K562 (cell line): ENCODE measurements around the gene ITGAD. TPM values are rescaled to one million over a fixed set of nuclear protein-coding genes. Genes with fewer than 3 reads are reported as not detected.

Source experiments
- CBX3 ChIP-seq, 2 experiments: IDR thresholded peaks; 1 replicate in 1 of 2; 2 replicates in 1 of 2; pipeline ENCODE4 v1.6.1; 2012; ENCODE audit warnings: inconsistent platforms in 2 of 2, low read length in 2 of 2, borderline replicate concordance in 1 of 2, control low read depth in 1 of 2
- GTF2E2 ChIP-seq: fragments of 200-800 bp; sonication (Bioruptor generic); IDR thresholded peaks from 2 replicates; pipeline ENCODE4 v1.6.1; 2016; ENCODE audit warnings: missing genetic modification characterization, missing compliant biosample characterization
- HDAC6 ChIP-seq: IDR thresholded peaks from 2 replicates; pipeline ENCODE4 v1.6.1; 2012; ENCODE audit warnings: low read depth, mild to moderate bottlenecking, control low read depth, inconsistent platforms, low read length, moderate library complexity
- MBD2 ChIP-seq: sonication (generic); IDR thresholded peaks from 2 replicates; pipeline ENCODE4 v1.6.1; 2016; ENCODE audit warnings: low read depth, borderline replicate concordance
- MEIS2 ChIP-seq: fragments of 450-650 bp; IDR thresholded peaks from 2 replicates; pipeline ENCODE4 v1.6.1; 2014; ENCODE audit warnings: mild to moderate bottlenecking; ENCODE audit not compliant: partially characterized antibody
- PATZ1 ChIP-seq: fragments of 250-450 bp; sonication (Bioruptor Pico); IDR thresholded peaks from 2 replicates; pipeline ENCODE4 v1.5.0; 2020; ENCODE audit warnings: mild to moderate bottlenecking, borderline replicate concordance
- RUNX1 ChIP-seq: sonication (generic); IDR thresholded peaks from 2 replicates; pipeline ENCODE4 v1.6.1; 2016; ENCODE audit warnings: antibody characterized with exemption, low read depth
- SMARCA5 ChIP-seq: fragments of 450-650 bp; IDR thresholded peaks from 2 replicates; pipeline ENCODE4 v1.6.1; 2016
- SREBF2 ChIP-seq: sonication (generic); formaldehyde crosslinking; IDR thresholded peaks from 2 replicates; pipeline ENCODE4 v1.4.0; 2020; ENCODE audit warnings: mild to moderate bottlenecking, missing genetic modification reagents
- SRSF3 ChIP-seq: fragments of 200-400 bp; formaldehyde crosslinking; IDR thresholded peaks from 2 replicates; pipeline ENCODE4 v1.6.1; 2016; ENCODE audit warnings: mild to moderate bottlenecking, low read length, moderate library complexity; ENCODE audit not compliant: insufficient read depth
- STAT6 ChIP-seq: sonication (generic); formaldehyde crosslinking; IDR thresholded peaks from 2 replicates; pipeline ENCODE4 v1.8.1; 2023; ENCODE audit warnings: mild to moderate bottlenecking, missing genetic modification reagents
- XRCC3 ChIP-seq: fragments of 450-650 bp; IDR thresholded peaks from 2 replicates; pipeline ENCODE4 v1.6.1; 2017; ENCODE audit warnings: mild to moderate bottlenecking, moderate library complexity
- ZBTB2 ChIP-seq: fragments of 450-650 bp; IDR thresholded peaks from 2 replicates; pipeline ENCODE4 v1.6.1; 2016; ENCODE audit warnings: antibody characterized with exemption
- ZC3H11A ChIP-seq: IDR thresholded peaks from 2 replicates; pipeline ENCODE4 v1.6.1; 2012; ENCODE audit warnings: low read depth, low read length, improper control_type of control experiment
- ZNF232 ChIP-seq: sonication (generic); formaldehyde crosslinking; IDR thresholded peaks from 2 replicates; pipeline ENCODE4 v1.8.0; 2022; ENCODE audit warnings: mild to moderate bottlenecking, missing genetic modification reagents
- polyA plus RNA-seq, 8 experiments: library from polyadenylated mRNA; depleted of rRNA in 4 of 8; stranded (reverse) in 5 of 8; unstranded in 3 of 8; fragments of >200 nt; fragmentation: Nextera tagmentation in 2 of 8; fragmentation: Illumina TruSeq in 1 of 8; extraction: Ambion mirVana in 2 of 8; extraction: Trizol in 1 of 8; gene quantifications; 2 replicates each; pipeline versions ENCODE4 v1.2.1 to v1.2.3, GENCODE V29; 2011 to 2014; ENCODE audit warnings: inconsistent platforms in 1 of 8, missing spikeins in 1 of 8
- total RNA-seq, 7 experiments: library from RNA; depleted of rRNA in 6 of 7; stranded (reverse); fragments of >200 nt in 6 of 7; fragmentation: Illumina TruSeq in 2 of 7; extraction: Trizol in 2 of 7; gene quantifications; 2 replicates each; pipeline versions ENCODE4 v1.2.1 to v1.2.3, GENCODE V29; 2011 to 2021; ENCODE audit warnings: low replicate concordance in 1 of 7
- TF ChIP-seq, protein P1 (sequence below), 2 experiments: IDR thresholded peaks in 1 of 2; conservative IDR thresholded peaks in 1 of 2; 2 replicates each; pipeline ENCODE4 v1.6.1; 2016; ENCODE audit warnings: low read depth in 2 of 2, mild to moderate bottlenecking in 1 of 2, missing compliant biosample characterization in 1 of 2, missing genetic modification characterization in 1 of 2, moderate library complexity in 1 of 2
- TF ChIP-seq, protein P2 (sequence below): sonication (generic); formaldehyde crosslinking; IDR thresholded peaks from 2 replicates; pipeline ENCODE4 v1.8.1; 2023; ENCODE audit warnings: mild to moderate bottlenecking, missing genetic modification reagents

ITGAD gene
- total and polyA plus RNA-seq, 9 of the 15 experiments (the other 6 are each of a cell fraction or from before 2014, with no cell fraction given) = not detected

GRCh38 chr16:31403590-31404352 is 10.6 kb downstream of the ITGAD start (continued):
- TF ChIP-seq, protein P1, sequence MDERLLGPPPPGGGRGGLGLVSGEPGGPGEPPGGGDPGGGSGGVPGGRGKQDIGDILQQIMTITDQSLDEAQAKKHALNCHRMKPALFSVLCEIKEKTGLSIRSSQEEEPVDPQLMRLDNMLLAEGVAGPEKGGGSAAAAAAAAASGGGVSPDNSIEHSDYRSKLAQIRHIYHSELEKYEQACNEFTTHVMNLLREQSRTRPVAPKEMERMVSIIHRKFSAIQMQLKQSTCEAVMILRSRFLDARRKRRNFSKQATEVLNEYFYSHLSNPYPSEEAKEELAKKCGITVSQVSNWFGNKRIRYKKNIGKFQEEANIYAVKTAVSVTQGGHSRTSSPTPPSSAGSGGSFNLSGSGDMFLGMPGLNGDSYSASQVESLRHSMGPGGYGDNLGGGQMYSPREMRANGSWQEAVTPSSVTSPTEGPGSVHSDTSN (CRISPR knock-in tag; IDR thresholded peaks at IDR 0.05; ENCODE audit: low read depth) = no peak
- TF ChIP-seq, protein P1 (tag; conservative IDR thresholded peaks at IDR 0.05; ENCODE audit: low read depth) = no peak
- TF ChIP-seq ZBTB2 = no peak
- TF ChIP-seq SRSF3 = no peak
- TF ChIP-seq PATZ1 (CRISPR knock-in tag) = no peak
- TF ChIP-seq, protein P2, sequence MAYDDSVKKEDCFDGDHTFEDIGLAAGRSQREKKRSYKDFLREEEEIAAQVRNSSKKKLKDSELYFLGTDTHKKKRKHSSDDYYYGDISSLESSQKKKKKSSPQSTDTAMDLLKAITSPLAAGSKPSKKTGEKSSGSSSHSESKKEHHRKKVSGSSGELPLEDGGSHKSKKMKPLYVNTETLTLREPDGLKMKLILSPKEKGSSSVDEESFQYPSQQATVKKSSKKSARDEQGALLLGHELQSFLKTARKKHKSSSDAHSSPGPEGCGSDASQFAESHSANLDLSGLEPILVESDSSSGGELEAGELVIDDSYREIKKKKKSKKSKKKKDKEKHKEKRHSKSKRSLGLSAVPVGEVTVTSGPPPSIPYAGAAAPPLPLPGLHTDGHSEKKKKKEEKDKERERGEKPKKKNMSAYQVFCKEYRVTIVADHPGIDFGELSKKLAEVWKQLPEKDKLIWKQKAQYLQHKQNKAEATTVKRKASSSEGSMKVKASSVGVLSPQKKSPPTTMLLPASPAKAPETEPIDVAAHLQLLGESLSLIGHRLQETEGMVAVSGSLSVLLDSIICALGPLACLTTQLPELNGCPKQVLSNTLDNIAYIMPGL (CRISPR knock-in tag) = no peak
- TF ChIP-seq HDAC6 = no peak
- no peak for TF ChIP-seq MEIS2
- no peak for TF ChIP-seq RUNX1
- TF ChIP-seq ZNF232 (CRISPR knock-in tag) = no peak
- no peak for TF ChIP-seq MBD2
- no peak for TF ChIP-seq ZC3H11A
- TF ChIP-seq SREBF2 (CRISPR knock-in tag) = no peak
- TF ChIP-seq GTF2E2 (tag) = no peak
- no peak for TF ChIP-seq SMARCA5
- no peak for TF ChIP-seq CBX3 (IDR thresholded peaks at IDR 0.05; ENCODE audit: borderline replicate concordance in 1 of 2, low read length in 2 of 2)
- TF ChIP-seq STAT6 (CRISPR knock-in tag) = no peak
- TF ChIP-seq XRCC3 = no peak
